HepG2 (cell line): ENCODE data around the gene GRM6. TPM values are rescaled to one million over a fixed set of nuclear protein-coding genes. Genes with fewer than 3 reads are reported as not detected.

ENCODE experiments used
- ATAC-seq: fragments of 200-7000 bp; cut with Tn5 transposase; 3 replicates; pipeline ENCODE4 v1.9.1; 2020; ENCODE audit warnings: mild to moderate bottlenecking, moderate library complexity
- BruUV-seq: library from RNA; stranded (reverse); fragments of 400-500 nt; replicated peaks from 2 replicates; lab custom pipeline; 2021; lab: Mats Ljungman, UMichigan
- CTCF ChIA-PET: fragments of 300-600 bp; formaldehyde crosslinking; extraction: SDS; loops from one replicate; lab custom pipeline; 2021; ENCODE audit warnings: low total read pairs, inconsistent platforms, low intra/inter-chr PET ratio; lab: Yijun Ruan, JAX
- POLR2A ChIA-PET: fragments of 350-600 bp; sonication (Branson Sonifier 250); formaldehyde crosslinking; loops from one replicate; lab custom pipeline; 2020; ENCODE audit warnings: antibody characterized with exemption, inconsistent platforms; lab: Yijun Ruan, JAX
- DNase-seq: peaks from one replicate; pipeline ENCODE4 v3.0.0-alpha.2; 2015; ENCODE audit warnings: low spot score
- FAIRE-seq: peaks from 3 replicates; lab custom pipeline; 2011; peaks lifted over from hg19 to GRCh38; lab: Jason Lieb, UNC
- H2AFZ ChIP-seq: one replicate; pipeline ENCODE4 v1.6.1; 2011; ENCODE audit warnings: low read length, inconsistent platforms
- H3K27ac ChIP-seq: fragments of 300-600 bp; 3 replicates; pipeline ENCODE4 v1.8.0; 2011; ENCODE audit warnings: mixed run types, mild to moderate bottlenecking, mixed read lengths, low read length, inconsistent platforms; ENCODE audit not compliant: insufficient read depth; ENCODE audit errors: extremely low read length
- H3K27me3 ChIP-seq, 2 experiments: fragments of 200-600 bp in 1 of 2; 2 replicates in 1 of 2; 3 replicates in 1 of 2; pipeline versions ENCODE4 v1.6.0 to v1.8.0; 2011; ENCODE audit warnings: low read length in 2 of 2, mild to moderate bottlenecking in 2 of 2, moderate library complexity in 2 of 2, inconsistent platforms in 1 of 2; ENCODE audit not compliant: insufficient read depth in 2 of 2, control insufficient read depth in 1 of 2
- H3K36me3 ChIP-seq, 2 experiments: fragments of 200-600 bp in 1 of 2; replicated peaks in 1 of 2; 2 replicates in 1 of 2; 3 replicates in 1 of 2; pipeline versions ENCODE4 v1.5.1 to v1.8.0; 2011; ENCODE audit warnings: low read length in 2 of 2, inconsistent platforms in 1 of 2; ENCODE audit not compliant: insufficient read depth in 2 of 2, control insufficient read depth in 1 of 2
- H3K4me1 ChIP-seq: 2 replicates; pipeline ENCODE4 v1.5.1; 2012; ENCODE audit warnings: low read length, inconsistent platforms; ENCODE audit not compliant: insufficient read depth
- H3K4me2 ChIP-seq: 2 replicates; pipeline ENCODE4 v1.6.0; 2011; ENCODE audit warnings: low read depth, low read length, inconsistent platforms
- H3K4me3 ChIP-seq, 3 experiments: fragments of 200-600 bp in 1 of 3; sonication (generic), shearing (Covaris generic) in 1 of 3; replicated peaks in 1 of 3; 2 replicates each; pipeline ENCODE4 v1.5.1; 2011 to 2016; ENCODE audit warnings: low read length in 3 of 3, inconsistent platforms in 2 of 3, low read depth in 2 of 3, mild to moderate bottlenecking in 2 of 3, control low read depth in 1 of 3, mixed read lengths in 1 of 3; ENCODE audit not compliant: insufficient read depth in 1 of 3
- H3K79me2 ChIP-seq: one replicate; pipeline ENCODE4 v1.6.1; 2011; ENCODE audit warnings: low read length, inconsistent platforms; ENCODE audit not compliant: insufficient read depth
- H3K9ac ChIP-seq: 2 replicates; pipeline ENCODE4 v1.6.0; 2011; ENCODE audit warnings: mild to moderate bottlenecking, low read depth, low read length, inconsistent platforms; ENCODE audit not compliant: insufficient read depth
- H3K9me3 ChIP-seq: 2 replicates; pipeline ENCODE4 v1.5.1; 2012; ENCODE audit warnings: mild to moderate bottlenecking, low read length
- H4K20me1 ChIP-seq: 2 replicates; pipeline ENCODE4 v1.6.0; 2011; ENCODE audit warnings: inconsistent platforms, mild to moderate bottlenecking, low read length, moderate library complexity; ENCODE audit not compliant: insufficient read depth
- IRX3 ChIP-seq: sonication (generic); formaldehyde crosslinking; IDR thresholded peaks from 2 replicates; pipeline ENCODE4 v1.8.1; 2023; ENCODE audit warnings: mild to moderate bottlenecking, low read depth, missing genetic modification reagents, borderline replicate concordance
- WGBS: methylation state at CpG from one replicate; pipeline ENCODE4 v1.1.6; 2017; ENCODE audit warnings: low lambda C conversion rate; 5-methylcytosine and 5-hydroxymethylcytosine counted together
- in situ Hi-C: cut with HindIII; loops from 2 replicates; pipeline ENCODE4 v1.10.0; 2017; ENCODE audit warnings: low pct_unique_long_range_greater_than_20kb; ENCODE audit not compliant: extremely low pct_ligation_motif_present
- intact Hi-C: fragments of 100-400 bp; cut with micrococcal nuclease; formaldehyde crosslinking; loops from one replicate; pipeline ENCODE4 v1.10.0; 2022; ENCODE audit not compliant: unreplicated experiment
- polyA plus RNA-seq, 8 experiments: library from polyadenylated mRNA; depleted of rRNA in 3 of 8; stranded (reverse) in 7 of 8; unstranded in 1 of 8; fragments of >200 nt; fragmentation: Illumina TruSeq in 4 of 8; extraction: Trizol in 4 of 8; gene quantifications; 2 replicates each; pipeline versions ENCODE4 v1.2.1 to v1.2.3, GENCODE V29; 2011 to 2016; ENCODE audit warnings: low read depth in 4 of 8, missing spikeins in 1 of 8, mixed read lengths in 1 of 8; ENCODE audit not compliant: insufficient read depth in 1 of 8
- total RNA-seq, 5 experiments: library from RNA; depleted of rRNA; stranded (reverse); fragments of >200 nt; fragmentation: Illumina TruSeq; extraction: Trizol; gene quantifications; 2 replicates each; pipeline ENCODE4 v1.2.3, GENCODE V29; 2016; ENCODE audit warnings: low read depth in 1 of 5
- TF ChIP-seq, protein P1 (sequence below): sonication (generic); formaldehyde crosslinking; IDR thresholded peaks from 2 replicates; pipeline ENCODE4 v1.5.0; 2020; ENCODE audit warnings: mild to moderate bottlenecking, missing genetic modification reagents, borderline replicate concordance

Gene GRM6
- total and polyA plus RNA-seq, 2 of the 13 experiments (the other 11 are each of a cell fraction or from before 2014, with no cell fraction given) = not detected

DNA sequence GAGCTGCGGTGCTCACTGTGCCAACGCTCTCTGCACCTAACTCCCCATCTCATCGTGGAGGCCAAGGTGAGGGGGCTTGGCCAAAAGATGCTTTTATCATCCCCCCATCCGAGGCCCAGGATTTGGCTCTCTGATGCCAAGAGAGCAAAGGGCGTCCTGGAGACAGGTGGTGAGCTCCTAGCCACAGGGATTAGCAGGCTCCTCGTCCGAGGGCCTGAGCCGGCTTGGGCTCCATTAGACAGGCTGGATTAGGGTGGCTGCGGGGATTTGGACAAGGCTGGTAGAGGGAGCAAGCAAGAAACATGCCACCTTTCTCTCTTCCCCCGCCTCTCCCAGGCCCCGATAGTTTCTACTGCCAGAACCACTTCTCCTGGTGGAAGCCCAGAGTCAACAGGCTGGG lies 1.0 kb upstream of the GRM6 start (continued):
- TF ChIP-seq, protein P1, sequence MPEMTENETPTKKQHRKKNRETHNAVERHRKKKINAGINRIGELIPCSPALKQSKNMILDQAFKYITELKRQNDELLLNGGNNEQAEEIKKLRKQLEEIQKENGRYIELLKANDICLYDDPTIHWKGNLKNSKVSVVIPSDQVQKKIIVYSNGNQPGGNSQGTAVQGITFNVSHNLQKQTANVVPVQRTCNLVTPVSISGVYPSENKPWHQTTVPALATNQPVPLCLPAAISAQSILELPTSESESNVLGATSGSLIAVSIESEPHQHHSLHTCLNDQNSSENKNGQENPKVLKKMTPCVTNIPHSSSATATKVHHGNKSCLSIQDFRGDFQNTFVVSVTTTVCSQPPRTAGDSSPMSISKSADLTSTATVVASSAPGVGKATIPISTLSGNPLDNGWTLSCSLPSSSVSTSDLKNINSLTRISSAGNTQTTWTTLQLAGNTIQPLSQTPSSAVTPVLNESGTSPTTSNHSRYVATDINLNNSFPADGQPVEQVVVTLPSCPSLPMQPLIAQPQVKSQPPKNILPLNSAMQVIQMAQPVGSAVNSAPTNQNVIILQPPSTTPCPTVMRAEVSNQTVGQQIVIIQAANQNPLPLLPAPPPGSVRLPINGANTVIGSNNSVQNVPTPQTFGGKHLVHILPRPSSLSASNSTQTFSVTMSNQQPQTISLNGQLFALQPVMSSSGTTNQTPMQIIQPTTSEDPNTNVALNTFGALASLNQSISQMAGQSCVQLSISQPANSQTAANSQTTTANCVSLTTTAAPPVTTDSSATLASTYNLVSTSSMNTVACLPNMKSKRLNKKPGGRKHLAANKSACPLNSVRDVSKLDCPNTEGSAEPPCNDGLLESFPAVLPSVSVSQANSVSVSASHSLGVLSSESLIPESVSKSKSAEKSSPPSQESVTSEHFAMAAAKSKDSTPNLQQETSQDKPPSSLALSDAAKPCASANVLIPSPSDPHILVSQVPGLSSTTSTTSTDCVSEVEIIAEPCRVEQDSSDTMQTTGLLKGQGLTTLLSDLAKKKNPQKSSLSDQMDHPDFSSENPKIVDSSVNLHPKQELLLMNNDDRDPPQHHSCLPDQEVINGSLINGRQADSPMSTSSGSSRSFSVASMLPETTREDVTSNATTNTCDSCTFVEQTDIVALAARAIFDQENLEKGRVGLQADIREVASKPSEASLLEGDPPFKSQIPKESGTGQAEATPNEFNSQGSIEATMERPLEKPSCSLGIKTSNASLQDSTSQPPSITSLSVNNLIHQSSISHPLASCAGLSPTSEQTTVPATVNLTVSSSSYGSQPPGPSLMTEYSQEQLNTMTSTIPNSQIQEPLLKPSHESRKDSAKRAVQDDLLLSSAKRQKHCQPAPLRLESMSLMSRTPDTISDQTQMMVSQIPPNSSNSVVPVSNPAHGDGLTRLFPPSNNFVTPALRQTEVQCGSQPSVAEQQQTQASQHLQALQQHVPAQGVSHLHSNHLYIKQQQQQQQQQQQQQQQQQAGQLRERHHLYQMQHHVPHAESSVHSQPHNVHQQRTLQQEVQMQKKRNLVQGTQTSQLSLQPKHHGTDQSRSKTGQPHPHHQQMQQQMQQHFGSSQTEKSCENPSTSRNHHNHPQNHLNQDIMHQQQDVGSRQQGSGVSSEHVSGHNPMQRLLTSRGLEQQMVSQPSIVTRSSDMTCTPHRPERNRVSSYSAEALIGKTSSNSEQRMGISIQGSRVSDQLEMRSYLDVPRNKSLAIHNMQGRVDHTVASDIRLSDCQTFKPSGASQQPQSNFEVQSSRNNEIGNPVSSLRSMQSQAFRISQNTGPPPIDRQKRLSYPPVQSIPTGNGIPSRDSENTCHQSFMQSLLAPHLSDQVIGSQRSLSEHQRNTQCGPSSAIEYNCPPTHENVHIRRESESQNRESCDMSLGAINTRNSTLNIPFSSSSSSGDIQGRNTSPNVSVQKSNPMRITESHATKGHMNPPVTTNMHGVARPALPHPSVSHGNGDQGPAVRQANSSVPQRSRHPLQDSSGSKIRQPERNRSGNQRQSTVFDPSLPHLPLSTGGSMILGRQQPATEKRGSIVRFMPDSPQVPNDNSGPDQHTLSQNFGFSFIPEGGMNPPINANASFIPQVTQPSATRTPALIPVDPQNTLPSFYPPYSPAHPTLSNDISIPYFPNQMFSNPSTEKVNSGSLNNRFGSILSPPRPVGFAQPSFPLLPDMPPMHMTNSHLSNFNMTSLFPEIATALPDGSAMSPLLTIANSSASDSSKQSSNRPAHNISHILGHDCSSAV = no peak

DNA sequence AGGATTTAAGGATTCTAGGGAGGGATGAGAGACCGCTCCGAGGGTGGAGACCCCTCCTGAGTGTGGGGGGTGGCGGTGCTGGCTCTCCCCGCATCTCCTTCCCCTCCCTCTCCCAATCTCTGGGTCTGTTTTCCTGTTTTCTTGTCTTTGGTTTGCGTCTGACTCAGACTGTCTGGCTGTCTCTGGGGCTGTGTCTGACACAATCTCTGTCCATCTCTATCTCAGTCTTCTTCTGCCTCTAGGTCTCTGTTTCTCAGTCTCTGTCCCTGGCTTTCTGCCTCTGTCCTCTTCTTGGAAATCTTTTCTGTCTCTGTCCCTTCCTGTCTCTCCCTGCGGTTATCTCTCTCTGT lies 196 bp upstream of the GRM6 start:
- DNase-seq (no peak), FAIRE-seq (no peak), ATAC-seq (no peak)
- H3K4me1 ChIP-seq = no peaks in the 10 kb centered on the region
- H3K9ac ChIP-seq = no peak overlapping the region
- no peaks in the 10 kb centered on the region for H3K79me2 ChIP-seq
- no peak for TF ChIP-seq IRX3
- 31% methylated on average over 6 of the region's 6 CpGs for WGBS
- no peaks in the 10 kb centered on the region; a peak in 1 of 5 replicates for H3K27me3 ChIP-seq
- no peak overlapping the region for H3K4me2 ChIP-seq
- H3K9me3 ChIP-seq = peaks cover 8% of the 10 kb centered on the region; the same call in 1 of the 2 replicates
- in situ Hi-C loops = no loop called here
- CTCF ChIA-PET = no interaction called here
- intact Hi-C loops = no loop called here
- no peaks in the 10 kb centered on the region for H4K20me1 ChIP-seq
- no peak overlapping the region for H3K27ac ChIP-seq
- no peaks in the 10 kb centered on the region for H3K36me3 ChIP-seq
- no TSS peak for BruUV-seq
- no peak overlapping the region for H2AFZ ChIP-seq
- H3K4me3 ChIP-seq = no peak overlapping the region
- POLR2A ChIA-PET = no interaction called here
